ENCODE data around the gene HES3.

HES3 gene

GRCh38 chr1:6246497-6247467 is 2.8 kb downstream of the HES3 start:
- peak; percentile 88 for DNase-seq

GRCh38 chr1:6247651-6248050 is 3.7 kb downstream of the HES3 start:
- no peak for DNase-seq

GRCh38 chr1:6248161-6248776 is 4.3 kb downstream of the HES3 start:
- DNase-seq: no peak

DNA sequence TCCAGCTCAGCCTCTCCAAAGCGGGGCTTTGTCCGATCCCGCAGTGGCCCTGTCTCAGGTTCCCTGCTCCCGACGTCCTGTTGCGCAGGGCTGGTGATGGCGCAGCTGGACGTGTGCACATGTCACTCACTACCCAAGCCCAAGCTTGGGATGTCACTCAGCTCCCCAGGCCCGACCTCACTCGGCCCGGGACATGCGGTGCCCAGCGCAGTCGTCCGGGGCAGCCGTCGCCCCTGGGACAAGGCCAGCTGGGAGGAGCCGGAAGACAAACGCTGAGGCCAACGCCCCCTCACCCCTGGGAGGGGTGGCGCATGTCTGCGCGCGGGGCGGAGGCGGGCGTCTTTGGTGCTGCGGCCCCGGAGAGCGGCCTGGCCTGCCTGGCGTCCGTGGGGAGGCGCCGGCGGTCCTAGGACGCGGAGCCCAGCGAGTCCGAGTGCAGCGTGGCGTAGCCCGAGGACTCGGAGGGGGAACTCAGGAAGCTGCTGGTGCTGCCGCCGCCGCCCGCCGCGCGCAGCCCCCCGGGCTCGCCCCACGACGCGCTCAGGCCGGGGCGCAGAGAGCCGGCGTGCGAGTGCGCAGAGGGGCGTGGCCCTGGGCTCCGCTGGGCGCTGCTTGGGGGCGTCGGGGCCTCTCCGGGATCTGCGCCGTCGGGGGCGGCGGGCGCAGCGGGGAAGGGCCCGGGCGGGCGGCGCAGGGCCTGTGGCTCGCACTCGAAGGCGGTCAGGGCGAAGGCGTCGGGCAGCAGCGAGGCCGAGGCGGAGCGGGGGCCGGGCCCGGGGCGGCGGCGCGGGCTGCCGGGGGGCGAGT is 5.2 kb downstream of the HES3 start:
- DNase-seq: no peak

DNA sequence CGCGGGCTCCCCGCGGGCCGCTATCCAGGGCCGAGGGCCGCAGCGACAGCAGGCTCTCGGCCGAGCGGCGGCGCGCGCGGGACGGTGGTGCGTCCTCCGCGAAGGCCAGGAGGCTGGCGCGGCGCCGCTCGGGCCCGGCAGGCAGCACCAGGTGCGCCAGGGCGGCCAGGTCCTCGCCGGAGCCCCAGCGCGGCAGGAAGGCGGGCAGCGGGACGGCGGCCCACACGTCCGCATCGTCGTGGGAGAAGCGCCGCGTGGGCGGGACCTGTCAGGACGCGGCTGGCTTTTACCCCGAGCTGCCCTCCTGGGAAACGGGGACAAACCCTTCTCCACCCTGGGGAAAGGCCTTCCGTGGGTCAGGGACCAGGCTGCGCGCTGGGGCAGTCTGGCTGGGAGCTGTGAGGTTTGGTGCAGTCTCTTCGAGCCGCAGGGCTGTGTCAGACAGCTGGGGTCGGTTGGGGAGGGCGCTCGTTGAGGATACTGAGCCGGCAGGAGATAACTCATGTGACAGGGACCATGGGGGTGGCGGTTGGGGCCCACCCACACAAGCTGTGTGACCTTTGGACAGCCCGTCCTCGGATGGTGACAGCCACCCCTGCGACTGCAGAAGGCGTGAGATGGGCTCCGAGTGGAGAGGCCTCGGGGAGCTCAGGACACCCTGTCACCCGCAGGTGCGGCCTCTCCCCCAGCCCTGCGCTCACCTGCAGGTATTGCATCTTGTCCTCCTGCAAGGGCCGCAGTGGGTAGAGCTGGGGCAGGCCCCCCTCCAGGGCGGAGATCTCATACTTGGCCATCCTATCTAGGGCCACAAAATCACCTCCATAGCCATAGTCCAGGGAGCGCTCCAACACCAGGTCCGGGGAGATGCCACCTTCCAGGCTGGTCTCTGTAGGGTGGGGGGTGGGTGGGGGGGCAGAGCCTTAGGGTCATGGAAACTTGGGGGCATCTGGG is 6.0 kb downstream of the HES3 start:
- DNase-seq: no peak

DNA sequence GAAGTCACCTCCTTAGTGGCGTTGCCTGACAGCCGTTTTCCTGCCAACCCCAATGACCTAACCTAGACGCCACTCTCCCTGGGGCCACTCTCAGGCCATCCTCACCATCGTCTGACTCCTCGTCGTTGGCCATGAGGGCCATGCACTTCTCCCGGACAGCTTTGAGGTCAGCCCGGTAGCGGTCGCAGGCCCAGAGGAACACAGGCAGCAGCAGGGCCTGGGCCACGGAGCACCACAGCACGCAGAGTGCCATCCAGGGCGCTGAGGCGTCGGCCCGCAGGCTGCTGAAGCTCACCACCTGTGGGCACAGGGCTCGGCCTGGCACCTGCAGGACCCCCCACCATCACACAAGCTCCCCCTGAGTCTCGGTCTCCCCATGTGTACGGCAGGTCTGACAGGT is 7.3 kb downstream of the HES3 start:
- DNase-seq: no peak

GRCh38 chr1:6251681-6252373 is 7.8 kb downstream of the HES3 start:
- no peak for DNase-seq

- no peak for DNase-seq
Measured at GRCh38 chr1:6252374-6252710, 8.4 kb downstream of the HES3 start.

- DNase-seq: no peak
Measured at GRCh38 chr1:6253380-6253779, 9.4 kb downstream of the HES3 start.

GRCh38 chr1:6254691-6255090 is 10.7 kb downstream of the HES3 start:
- DNase-seq: no peak

- no peak for DNase-seq
Measured at GRCh38 chr1:6256645-6257044, 12.7 kb downstream of the HES3 start.

GRCh38 chr1:6257541-6258069 is 13.6 kb downstream of the HES3 start:
- DNase-seq: no peak

GRCh38 chr1:6258675-6259074 is 14.7 kb downstream of the HES3 start:
- no peak for DNase-seq

GRCh38 chr1:6259491-6260362 is 15.7 kb downstream of the HES3 start:
- peak; percentile 85 for DNase-seq

DNA sequence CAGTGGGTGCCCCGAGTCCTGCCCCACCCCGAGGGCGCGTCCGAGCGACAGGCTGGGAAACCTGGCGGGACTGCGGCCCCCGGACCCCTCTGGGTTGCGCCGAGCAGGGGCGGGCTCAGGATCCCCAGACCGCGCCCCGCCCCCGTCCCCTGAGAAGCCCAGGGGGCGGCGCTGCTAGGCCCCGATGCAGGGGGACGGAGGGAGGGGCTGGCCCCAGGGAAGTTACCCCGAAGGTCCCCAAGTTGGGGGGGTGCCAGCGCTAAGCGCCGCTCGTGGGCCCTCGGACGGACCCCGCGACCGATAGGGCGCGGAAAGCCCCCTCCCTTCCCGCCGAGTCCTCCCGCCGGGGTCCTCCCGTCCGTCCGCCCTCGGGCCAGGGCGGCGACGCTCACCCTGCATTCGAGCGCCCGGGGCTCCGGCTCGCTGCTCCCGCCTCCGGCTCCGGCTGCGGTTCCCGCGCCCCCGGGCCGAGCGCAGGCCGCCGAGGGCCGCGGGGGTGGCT is 16.5 kb downstream of the HES3 start:
- peak; percentile 32 for DNase-seq

DNA sequence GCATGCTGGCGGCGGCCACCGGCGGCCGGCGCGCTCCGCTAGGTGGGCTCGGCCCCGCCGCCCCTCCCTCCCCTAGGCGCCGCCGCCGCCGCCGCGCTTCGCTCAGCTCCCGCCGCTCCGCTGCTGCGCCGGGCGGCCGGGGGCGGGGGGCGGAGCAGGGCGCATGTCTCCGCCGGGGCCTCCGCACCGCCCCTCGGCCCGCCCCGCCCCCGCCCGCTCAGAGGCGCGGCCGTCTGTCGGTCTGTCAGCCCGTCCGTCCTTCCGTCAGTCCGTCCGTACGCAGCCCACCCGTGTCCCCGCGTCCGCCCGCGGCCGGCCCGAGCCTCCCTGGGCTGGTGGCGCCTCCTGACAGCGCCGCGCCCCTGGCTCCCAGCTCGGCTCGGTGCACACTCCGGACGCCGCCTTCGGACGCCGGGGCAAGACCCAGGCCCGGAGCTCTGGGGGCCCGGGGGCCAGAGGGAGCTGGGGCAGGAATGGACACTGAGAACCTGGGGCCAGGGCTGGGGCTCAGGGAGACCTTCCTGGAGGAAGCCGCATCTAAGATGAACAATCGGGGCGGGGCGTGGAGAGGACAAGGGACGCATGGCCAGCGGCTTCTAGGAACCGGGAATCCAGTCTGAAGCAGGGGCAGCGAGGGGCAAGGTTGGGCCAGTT is 17.1 kb downstream of the HES3 start, which contains the start of gene GPR153:
TSS of gene GPR153 (minus strand) at position 138 of the 654 bp plus-strand sequence. CDS start 6,193 bp downstream, outside the sequence.
- peak; percentile 77 for DNase-seq

GRCh38 chr1:6261615-6261995 is 17.6 kb downstream of the HES3 start:
- no peak for DNase-seq

- no peak for DNase-seq
Measured at GRCh38 chr1:6262555-6263420, 18.8 kb downstream of the HES3 start.

DNA sequence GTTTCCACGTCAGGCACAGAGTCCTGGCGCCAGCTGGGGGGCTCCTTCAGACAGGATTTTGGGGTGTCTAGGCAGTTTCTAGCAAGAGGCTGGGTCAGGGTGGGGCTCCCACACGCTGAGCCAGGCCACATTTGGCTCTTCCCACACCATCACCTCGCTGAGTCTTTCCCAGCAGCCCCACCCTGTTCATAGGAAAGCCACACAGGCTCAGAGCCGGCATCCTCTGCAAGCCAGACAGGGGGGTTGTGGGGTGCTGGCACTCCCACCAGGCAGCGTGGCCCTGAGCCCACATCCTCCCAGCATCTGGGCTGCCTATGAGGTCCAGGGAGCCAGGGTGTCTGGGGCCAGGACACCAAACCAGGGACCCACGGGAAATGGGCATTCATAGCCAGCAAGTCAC is 19.7 kb downstream of the HES3 start:
- DNase-seq: no peak

Data from stimulated activated CD4-positive, alpha-beta T cell treated with anti-CD3 and anti-CD28 coated beads, Interleukin-15, amount 100 ng/mL, for 24 hours (primary cell).